HepG2 (cell line): ENCODE data around the gene ENGASE. TPM values are rescaled to one million over a fixed set of nuclear protein-coding genes. Genes with fewer than 3 reads are reported as not detected.
A peak's percentile ranks its signal among the peaks of the same experiment; 100 is the strongest.

Experiments
- ATF1 ChIP-seq: IDR thresholded peaks from 2 replicates; pipeline ENCODE4 v1.6.1; 2016; ENCODE audit warnings: mild to moderate bottlenecking, control low read depth
- ELF4 ChIP-seq: sonication (generic); formaldehyde crosslinking; IDR thresholded peaks from 2 replicates; pipeline ENCODE4 v1.5.0; 2020; ENCODE audit warnings: missing genetic modification reagents, mild to moderate bottlenecking, moderate library complexity, borderline replicate concordance
- KDM5A ChIP-seq: fragments of 200-600 bp; sonication (generic); IDR thresholded peaks from 2 replicates; pipeline ENCODE4 v1.7.0; 2018; ENCODE audit warnings: antibody characterized with exemption, mild to moderate bottlenecking, low read length, borderline replicate concordance
- MIER2 ChIP-seq: IDR thresholded peaks from 2 replicates; pipeline ENCODE4 v1.6.1; 2016; ENCODE audit warnings: missing biosample characterization, missing genetic modification reagents
- NFKB2 ChIP-seq: sonication (generic); formaldehyde crosslinking; IDR thresholded peaks from 2 replicates; pipeline ENCODE4 v1.4.0; 2020; ENCODE audit warnings: missing genetic modification reagents, borderline replicate concordance
- RBM39 ChIP-seq: fragments of 200-400 bp; formaldehyde crosslinking; IDR thresholded peaks from one replicate; pipeline ENCODE4 v1.6.1; 2018; ENCODE audit warnings: antibody characterized with exemption, mild to moderate bottlenecking, low read depth, low read length; ENCODE audit not compliant: poor library complexity, severe bottlenecking
- WIZ ChIP-seq: sonication (generic); formaldehyde crosslinking; IDR thresholded peaks from 2 replicates; pipeline ENCODE4 v1.5.1; 2020; ENCODE audit warnings: mild to moderate bottlenecking, missing genetic modification reagents
- ZKSCAN1 ChIP-seq: fragments of 150-350 bp; IDR thresholded peaks from 2 replicates; pipeline ENCODE4 v1.6.1; 2014; ENCODE audit warnings: low read length
- ZNF724P ChIP-seq: sonication (generic); formaldehyde crosslinking; IDR thresholded peaks from 2 replicates; pipeline ENCODE4 v1.8.0; 2022; ENCODE audit warnings: missing genetic modification reagents, borderline replicate concordance
- polyA plus RNA-seq, 8 experiments: library from polyadenylated mRNA; depleted of rRNA in 3 of 8; stranded (reverse) in 7 of 8; unstranded in 1 of 8; fragments of >200 nt; fragmentation: Illumina TruSeq in 4 of 8; extraction: Trizol in 4 of 8; gene quantifications; 2 replicates each; pipeline versions ENCODE4 v1.2.1 to v1.2.3, GENCODE V29; 2011 to 2016; ENCODE audit warnings: low read depth in 4 of 8, missing spikeins in 1 of 8, mixed read lengths in 1 of 8; ENCODE audit not compliant: insufficient read depth in 1 of 8
- total RNA-seq, 5 experiments: library from RNA; depleted of rRNA; stranded (reverse); fragments of >200 nt; fragmentation: Illumina TruSeq; extraction: Trizol; gene quantifications; 2 replicates each; pipeline ENCODE4 v1.2.3, GENCODE V29; 2016; ENCODE audit warnings: low read depth in 1 of 5
- TF ChIP-seq, protein P1 (sequence below): sonication (generic); formaldehyde crosslinking; IDR thresholded peaks from 2 replicates; pipeline ENCODE4 v1.4.0; 2020; ENCODE audit warnings: missing genetic modification reagents
- TF ChIP-seq, protein P2 (sequence below): sonication (generic); formaldehyde crosslinking; IDR thresholded peaks from 2 replicates; pipeline ENCODE4 v1.5.0; 2020; ENCODE audit warnings: missing genetic modification reagents, mild to moderate bottlenecking, borderline replicate concordance
- TF ChIP-seq, protein P3 (sequence below): sonication (generic); formaldehyde crosslinking; IDR thresholded peaks from 2 replicates; pipeline ENCODE4 v1.4.0; 2020; ENCODE audit warnings: missing genetic modification reagents, borderline replicate concordance
- TF ChIP-seq, protein P4 (sequence below): sonication (generic); formaldehyde crosslinking; IDR thresholded peaks from 2 replicates; pipeline ENCODE4 v1.5.1; 2020; ENCODE audit warnings: missing genetic modification reagents, mild to moderate bottlenecking, borderline replicate concordance
- TF ChIP-seq, protein P5 (sequence below): sonication (generic); formaldehyde crosslinking; IDR thresholded peaks from 2 replicates; pipeline ENCODE4 v1.4.0; 2020; ENCODE audit warnings: missing genetic modification reagents, borderline replicate concordance
- TF ChIP-seq, protein P6 (sequence below): sonication (generic); formaldehyde crosslinking; IDR thresholded peaks from 2 replicates; pipeline ENCODE4 v1.5.0; 2020; ENCODE audit warnings: mild to moderate bottlenecking, missing genetic modification reagents, moderate library complexity

Gene ENGASE
- total and polyA plus RNA-seq, 2 of the 13 experiments (the other 11 are each of a cell fraction or from before 2014, with no cell fraction given): 10.6 to 18.1 TPM

DNA sequence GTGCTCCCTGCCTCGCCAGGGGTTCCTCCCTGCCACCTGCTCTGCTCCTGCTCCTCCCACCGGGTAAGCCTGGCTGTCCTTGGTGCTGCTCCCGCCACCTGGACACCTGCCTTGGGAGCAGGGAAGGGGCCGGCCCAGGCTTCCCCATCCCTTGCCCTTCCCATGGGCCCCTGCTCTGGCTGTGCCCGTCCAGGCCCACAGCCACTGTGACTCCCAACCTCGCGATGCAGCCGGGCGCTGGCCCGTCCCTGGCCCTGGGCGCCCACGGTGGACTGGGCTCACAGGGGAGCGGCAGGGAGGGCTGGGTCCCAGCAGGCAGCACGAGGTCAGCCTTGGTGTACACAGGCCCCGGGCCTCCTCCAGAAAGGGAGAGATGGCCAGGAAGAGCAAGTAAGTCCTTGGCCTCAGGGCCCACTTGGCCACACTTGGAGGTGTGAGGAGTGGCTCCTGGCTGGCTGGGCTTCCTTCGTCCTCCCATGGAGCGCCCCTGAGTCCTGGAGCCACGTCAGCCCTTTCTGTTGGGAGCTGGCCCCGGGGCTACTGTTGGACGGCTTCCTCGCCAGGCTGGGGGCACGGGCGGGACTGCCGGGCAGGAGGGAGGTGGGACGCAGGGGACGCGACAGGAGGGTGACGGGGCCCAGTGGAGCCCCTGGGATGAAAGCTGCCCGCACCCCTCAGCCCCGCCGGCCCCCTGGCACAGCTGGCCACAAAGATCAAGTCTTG is 15.3 kb downstream of the ENGASE start (continued):
- TF ChIP-seq, protein P1, sequence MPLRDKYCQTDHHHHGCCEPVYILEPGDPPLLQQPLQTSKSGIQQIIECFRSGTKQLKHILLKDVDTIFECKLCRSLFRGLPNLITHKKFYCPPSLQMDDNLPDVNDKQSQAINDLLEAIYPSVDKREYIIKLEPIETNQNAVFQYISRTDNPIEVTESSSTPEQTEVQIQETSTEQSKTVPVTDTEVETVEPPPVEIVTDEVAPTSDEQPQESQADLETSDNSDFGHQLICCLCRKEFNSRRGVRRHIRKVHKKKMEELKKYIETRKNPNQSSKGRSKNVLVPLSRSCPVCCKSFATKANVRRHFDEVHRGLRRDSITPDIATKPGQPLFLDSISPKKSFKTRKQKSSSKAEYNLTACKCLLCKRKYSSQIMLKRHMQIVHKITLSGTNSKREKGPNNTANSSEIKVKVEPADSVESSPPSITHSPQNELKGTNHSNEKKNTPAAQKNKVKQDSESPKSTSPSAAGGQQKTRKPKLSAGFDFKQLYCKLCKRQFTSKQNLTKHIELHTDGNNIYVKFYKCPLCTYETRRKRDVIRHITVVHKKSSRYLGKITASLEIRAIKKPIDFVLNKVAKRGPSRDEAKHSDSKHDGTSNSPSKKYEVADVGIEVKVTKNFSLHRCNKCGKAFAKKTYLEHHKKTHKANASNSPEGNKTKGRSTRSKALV (CRISPR knock-in tag): no peak
- no peak for TF ChIP-seq KDM5A
- TF ChIP-seq, protein P2, sequence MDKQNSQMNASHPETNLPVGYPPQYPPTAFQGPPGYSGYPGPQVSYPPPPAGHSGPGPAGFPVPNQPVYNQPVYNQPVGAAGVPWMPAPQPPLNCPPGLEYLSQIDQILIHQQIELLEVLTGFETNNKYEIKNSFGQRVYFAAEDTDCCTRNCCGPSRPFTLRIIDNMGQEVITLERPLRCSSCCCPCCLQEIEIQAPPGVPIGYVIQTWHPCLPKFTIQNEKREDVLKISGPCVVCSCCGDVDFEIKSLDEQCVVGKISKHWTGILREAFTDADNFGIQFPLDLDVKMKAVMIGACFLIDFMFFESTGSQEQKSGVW (CRISPR knock-in tag): no peak
- TF ChIP-seq ATF1 (CRISPR knock-in tag): no peak
- TF ChIP-seq ELF4 (CRISPR knock-in tag): no peak
- no peak for TF ChIP-seq ZKSCAN1
- TF ChIP-seq, protein P3, sequence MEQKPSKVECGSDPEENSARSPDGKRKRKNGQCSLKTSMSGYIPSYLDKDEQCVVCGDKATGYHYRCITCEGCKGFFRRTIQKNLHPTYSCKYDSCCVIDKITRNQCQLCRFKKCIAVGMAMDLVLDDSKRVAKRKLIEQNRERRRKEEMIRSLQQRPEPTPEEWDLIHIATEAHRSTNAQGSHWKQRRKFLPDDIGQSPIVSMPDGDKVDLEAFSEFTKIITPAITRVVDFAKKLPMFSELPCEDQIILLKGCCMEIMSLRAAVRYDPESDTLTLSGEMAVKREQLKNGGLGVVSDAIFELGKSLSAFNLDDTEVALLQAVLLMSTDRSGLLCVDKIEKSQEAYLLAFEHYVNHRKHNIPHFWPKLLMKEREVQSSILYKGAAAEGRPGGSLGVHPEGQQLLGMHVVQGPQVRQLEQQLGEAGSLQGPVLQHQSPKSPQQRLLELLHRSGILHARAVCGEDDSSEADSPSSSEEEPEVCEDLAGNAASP: no peak
- TF ChIP-seq RBM39: peak; percentile 31
- no peak for TF ChIP-seq NFKB2
- no peak for TF ChIP-seq MIER2 (CRISPR knock-in tag)
- TF ChIP-seq, protein P4, sequence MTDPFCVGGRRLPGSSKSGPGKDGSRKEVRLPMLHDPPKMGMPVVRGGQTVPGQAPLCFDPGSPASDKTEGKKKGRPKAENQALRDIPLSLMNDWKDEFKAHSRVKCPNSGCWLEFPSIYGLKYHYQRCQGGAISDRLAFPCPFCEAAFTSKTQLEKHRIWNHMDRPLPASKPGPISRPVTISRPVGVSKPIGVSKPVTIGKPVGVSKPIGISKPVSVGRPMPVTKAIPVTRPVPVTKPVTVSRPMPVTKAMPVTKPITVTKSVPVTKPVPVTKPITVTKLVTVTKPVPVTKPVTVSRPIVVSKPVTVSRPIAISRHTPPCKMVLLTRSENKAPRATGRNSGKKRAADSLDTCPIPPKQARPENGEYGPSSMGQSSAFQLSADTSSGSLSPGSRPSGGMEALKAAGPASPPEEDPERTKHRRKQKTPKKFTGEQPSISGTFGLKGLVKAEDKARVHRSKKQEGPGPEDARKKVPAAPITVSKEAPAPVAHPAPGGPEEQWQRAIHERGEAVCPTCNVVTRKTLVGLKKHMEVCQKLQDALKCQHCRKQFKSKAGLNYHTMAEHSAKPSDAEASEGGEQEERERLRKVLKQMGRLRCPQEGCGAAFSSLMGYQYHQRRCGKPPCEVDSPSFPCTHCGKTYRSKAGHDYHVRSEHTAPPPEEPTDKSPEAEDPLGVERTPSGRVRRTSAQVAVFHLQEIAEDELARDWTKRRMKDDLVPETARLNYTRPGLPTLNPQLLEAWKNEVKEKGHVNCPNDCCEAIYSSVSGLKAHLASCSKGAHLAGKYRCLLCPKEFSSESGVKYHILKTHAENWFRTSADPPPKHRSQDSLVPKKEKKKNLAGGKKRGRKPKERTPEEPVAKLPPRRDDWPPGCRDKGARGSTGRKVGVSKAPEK (CRISPR knock-in tag): no peak
- TF ChIP-seq, protein P5, sequence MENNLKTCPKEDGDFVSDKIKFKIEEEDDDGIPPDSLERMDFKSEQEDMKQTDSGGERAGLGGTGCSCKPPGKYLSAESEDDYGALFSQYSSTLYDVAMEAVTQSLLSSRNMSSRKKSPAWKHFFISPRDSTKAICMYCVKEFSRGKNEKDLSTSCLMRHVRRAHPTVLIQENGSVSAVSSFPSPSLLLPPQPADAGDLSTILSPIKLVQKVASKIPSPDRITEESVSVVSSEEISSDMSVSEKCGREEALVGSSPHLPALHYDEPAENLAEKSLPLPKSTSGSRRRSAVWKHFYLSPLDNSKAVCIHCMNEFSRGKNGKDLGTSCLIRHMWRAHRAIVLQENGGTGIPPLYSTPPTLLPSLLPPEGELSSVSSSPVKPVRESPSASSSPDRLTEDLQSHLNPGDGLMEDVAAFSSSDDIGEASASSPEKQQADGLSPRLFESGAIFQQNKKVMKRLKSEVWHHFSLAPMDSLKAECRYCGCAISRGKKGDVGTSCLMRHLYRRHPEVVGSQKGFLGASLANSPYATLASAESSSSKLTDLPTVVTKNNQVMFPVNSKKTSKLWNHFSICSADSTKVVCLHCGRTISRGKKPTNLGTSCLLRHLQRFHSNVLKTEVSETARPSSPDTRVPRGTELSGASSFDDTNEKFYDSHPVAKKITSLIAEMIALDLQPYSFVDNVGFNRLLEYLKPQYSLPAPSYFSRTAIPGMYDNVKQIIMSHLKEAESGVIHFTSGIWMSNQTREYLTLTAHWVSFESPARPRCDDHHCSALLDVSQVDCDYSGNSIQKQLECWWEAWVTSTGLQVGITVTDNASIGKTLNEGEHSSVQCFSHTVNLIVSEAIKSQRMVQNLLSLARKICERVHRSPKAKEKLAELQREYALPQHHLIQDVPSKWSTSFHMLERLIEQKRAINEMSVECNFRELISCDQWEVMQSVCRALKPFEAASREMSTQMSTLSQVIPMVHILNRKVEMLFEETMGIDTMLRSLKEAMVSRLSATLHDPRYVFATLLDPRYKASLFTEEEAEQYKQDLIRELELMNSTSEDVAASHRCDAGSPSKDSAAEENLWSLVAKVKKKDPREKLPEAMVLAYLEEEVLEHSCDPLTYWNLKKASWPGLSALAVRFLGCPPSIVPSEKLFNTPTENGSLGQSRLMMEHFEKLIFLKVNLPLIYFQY (CRISPR knock-in tag): no peak
- no peak for TF ChIP-seq ZNF724P (CRISPR knock-in tag)
- no peak for TF ChIP-seq WIZ (CRISPR knock-in tag)
- TF ChIP-seq, protein P6, sequence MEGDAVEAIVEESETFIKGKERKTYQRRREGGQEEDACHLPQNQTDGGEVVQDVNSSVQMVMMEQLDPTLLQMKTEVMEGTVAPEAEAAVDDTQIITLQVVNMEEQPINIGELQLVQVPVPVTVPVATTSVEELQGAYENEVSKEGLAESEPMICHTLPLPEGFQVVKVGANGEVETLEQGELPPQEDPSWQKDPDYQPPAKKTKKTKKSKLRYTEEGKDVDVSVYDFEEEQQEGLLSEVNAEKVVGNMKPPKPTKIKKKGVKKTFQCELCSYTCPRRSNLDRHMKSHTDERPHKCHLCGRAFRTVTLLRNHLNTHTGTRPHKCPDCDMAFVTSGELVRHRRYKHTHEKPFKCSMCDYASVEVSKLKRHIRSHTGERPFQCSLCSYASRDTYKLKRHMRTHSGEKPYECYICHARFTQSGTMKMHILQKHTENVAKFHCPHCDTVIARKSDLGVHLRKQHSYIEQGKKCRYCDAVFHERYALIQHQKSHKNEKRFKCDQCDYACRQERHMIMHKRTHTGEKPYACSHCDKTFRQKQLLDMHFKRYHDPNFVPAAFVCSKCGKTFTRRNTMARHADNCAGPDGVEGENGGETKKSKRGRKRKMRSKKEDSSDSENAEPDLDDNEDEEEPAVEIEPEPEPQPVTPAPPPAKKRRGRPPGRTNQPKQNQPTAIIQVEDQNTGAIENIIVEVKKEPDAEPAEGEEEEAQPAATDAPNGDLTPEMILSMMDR (CRISPR knock-in tag): no peak
